Stimulated activated CD8-positive, alpha-beta memory T cell treated with anti-CD3 and anti-CD28 coated beads, Interleukin-12 subunit alpha, Interleukin-12 subunit beta, amount 100 ng/mL, for 24 hours (primary cell): Measurements from ENCODE around the gene RXYLT1.
"Not testable (repeated sequence)": the region's sequence is repeated elsewhere in the genome, so short reads cannot be mapped to it uniquely, and the experiment has no call there.

Experiments used
- DNase-seq: peaks from one replicate; pipeline ENCODE4 v3.0.0-alpha.2; 2020; ENCODE audit errors: extremely low read depth

RXYLT1 gene

GRCh38 chr12:63802012-63802608, 22.4 kb downstream of the RXYLT1 start:
- no peak for DNase-seq

- DNase-seq = no peak
Observed at GRCh38 chr12:63804746-63805145, 25.0 kb downstream of the RXYLT1 start.

- DNase-seq = no peak
Observed at GRCh38 chr12:63805704-63806672, 26.3 kb downstream of the RXYLT1 start.

DNA sequence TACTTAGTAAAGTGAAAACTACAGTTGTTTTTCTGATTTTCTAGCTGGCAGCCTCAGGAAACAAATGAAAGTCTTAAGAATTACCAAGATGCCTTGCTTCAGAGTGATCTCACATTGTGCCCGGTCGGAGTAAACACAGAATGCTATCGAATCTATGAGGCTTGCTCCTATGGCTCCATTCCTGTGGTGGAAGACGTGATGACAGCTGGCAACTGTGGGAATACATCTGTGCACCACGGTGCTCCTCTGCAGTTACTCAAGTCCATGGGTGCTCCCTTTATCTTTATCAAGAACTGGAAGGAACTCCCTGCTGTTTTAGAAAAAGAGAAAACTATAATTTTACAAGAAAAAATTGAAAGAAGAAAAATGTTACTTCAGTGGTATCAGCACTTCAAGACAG, 28.9 kb downstream of the RXYLT1 start:
- DNase-seq = no peak

- no peak for DNase-seq
Observed at GRCh38 chr12:63809566-63809965, 29.9 kb downstream of the RXYLT1 start.

DNA sequence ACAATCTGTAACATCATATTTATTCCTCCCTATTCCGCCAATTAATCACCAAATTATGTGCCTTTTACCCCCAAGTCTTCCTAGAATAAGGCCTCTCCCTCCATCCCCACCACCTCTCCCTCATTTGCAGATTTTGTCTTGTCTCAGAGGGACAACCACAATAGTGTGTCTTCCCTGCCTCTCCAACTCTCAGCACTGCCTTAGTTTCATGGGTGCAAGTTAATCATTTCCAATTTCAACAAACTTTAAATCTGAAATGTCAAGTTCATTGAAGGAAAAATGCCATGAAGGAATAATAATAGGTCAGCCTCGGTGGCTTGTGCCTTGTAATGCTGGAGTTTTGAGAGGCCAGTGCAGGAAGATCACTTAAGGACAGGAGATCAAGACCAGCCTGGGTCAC, 31.6 kb downstream of the RXYLT1 start:
- no peak for DNase-seq

- DNase-seq = no peak
Observed at GRCh38 chr12:63811755-63812154, 32.0 kb downstream of the RXYLT1 start.

DNA sequence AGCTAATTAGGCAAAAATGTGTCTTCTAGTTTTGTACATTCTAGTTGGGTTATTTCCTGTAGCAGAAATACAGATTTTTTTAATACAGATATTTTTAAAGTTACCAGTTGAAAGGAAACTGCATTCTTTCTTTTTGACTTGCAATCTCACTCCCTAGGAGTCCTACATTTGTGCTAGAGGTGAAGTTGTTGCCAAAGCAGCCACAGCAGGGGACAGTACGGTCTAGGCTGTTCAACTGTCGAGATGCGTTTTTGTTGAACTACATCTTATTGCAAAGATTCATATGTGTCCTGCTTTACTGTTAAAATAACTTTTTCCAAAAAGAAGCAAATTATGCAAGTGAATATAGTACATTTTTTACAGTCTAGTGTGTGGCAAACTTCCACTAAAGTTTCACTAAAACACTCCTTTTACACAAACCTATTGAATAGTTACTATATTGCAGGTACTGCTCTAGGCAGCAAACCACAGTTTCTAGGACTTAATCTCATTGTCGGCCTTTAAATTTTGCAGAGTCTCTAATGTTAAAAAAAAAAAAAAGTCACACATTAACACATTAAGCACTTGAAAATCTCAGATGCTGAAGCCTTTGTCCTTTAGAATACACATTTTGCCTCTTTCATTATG, 34.5 kb downstream of the RXYLT1 start:
- DNase-seq = no peak

GRCh38 chr12:63815482-63815852, 35.8 kb downstream of the RXYLT1 start:
- DNase-seq = no peak

GRCh38 chr12:63816031-63816430, 36.3 kb downstream of the RXYLT1 start:
- DNase-seq = no peak

DNA sequence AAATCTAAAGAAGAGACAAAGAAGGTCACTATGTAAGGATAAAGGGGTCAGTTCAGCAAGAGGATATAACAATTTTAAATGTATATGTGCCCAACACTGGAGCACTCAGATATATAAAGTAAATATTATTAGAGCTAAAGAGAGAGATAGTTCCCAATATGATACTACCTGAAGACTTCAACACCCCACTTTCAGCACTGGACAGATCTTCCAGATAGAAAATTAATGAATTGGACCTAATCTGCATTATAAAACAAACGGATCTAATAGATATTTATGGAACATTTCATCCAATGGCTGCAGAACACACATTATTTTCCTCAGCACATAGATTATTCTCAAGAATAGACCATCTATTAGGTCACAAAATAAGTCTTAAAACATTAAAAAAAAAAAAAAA, 40.7 kb downstream of the RXYLT1 start:
- no peak for DNase-seq

GRCh38 chr12:63821781-63822251, 42.1 kb downstream of the RXYLT1 start:
- DNase-seq = no peak

DNA sequence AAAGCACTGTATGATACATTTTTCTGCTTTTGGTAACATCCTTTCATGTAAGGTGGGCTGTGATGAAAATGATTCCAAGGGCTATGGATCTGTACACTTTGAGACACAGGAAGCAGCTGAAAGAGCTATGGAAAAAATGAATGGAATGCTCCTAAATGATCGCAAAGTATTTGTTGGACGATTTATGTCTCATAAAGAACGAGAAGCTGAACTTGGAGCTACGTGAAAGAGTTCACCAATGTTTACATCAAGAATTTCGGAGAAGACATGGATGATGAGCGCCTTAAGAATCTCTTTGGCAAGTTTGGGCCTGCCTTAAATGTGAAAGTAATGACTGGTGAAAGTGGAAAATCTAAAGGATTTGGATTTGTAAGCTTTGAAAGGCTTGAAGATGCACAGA, 42.6 kb downstream of the RXYLT1 start:
- DNase-seq = no peak

- no peak for DNase-seq
Observed at GRCh38 chr12:63823040-63823439, 43.3 kb downstream of the RXYLT1 start.

DNA sequence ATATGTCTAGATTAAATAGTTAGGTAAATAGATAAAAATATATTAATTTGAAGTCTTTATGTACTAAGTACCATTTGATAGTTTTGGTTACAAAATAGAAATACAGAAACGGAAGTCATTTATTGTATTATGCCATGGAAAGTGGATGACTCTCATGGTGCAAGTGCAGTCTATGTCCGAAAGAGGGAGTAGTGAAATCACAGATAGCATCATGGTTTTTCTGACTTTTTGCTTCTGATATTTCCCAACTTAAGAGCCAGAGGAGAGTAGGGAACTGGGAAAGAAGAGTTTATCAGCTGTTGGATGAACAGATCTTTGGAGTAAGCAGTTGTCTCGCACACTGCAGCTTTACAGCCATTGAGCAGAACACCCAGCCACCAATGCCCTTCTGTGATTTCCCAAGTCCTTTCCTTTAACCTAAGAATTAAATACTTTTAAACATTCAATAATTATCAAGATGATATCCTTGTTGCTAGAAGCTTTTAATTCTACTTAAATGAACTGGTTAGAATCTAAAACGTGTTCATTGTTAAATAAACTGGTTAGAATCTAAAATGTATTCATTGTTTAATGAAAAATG, 46.4 kb downstream of the RXYLT1 start:
- DNase-seq = no peak

- DNase-seq = no peak
Observed at GRCh38 chr12:63828867-63829266, 49.2 kb downstream of the RXYLT1 start.

GRCh38 chr12:63836046-63836445, 56.3 kb downstream of the RXYLT1 start:
- no peak for DNase-seq

- no peak for DNase-seq
Observed at GRCh38 chr12:63836936-63837335, 57.2 kb downstream of the RXYLT1 start.

GRCh38 chr12:63838411-63838810, 58.7 kb downstream of the RXYLT1 start:
- no peak for DNase-seq

- no peak for DNase-seq
Observed at GRCh38 chr12:63841011-63841410, 61.3 kb downstream of the RXYLT1 start.

GRCh38 chr12:63841571-63841970, 61.9 kb downstream of the RXYLT1 start:
- DNase-seq = no peak

- DNase-seq = not testable (repeated sequence)
Observed at GRCh38 chr12:63842750-63843149, 63.0 kb downstream of the RXYLT1 start.
